ENCODE data around the gene TPPP.
"Not testable (repeated sequence)": the region's sequence is repeated elsewhere in the genome, so short reads cannot be mapped to it uniquely, and the experiment has no call there.

Gene TPPP

GRCh38 chr5:643811-644271, 49.3 kb downstream of the TPPP start:
- DNase-seq: no peak

- no peak for DNase-seq
Measured at GRCh38 chr5:643351-643801, 49.8 kb downstream of the TPPP start.

DNA sequence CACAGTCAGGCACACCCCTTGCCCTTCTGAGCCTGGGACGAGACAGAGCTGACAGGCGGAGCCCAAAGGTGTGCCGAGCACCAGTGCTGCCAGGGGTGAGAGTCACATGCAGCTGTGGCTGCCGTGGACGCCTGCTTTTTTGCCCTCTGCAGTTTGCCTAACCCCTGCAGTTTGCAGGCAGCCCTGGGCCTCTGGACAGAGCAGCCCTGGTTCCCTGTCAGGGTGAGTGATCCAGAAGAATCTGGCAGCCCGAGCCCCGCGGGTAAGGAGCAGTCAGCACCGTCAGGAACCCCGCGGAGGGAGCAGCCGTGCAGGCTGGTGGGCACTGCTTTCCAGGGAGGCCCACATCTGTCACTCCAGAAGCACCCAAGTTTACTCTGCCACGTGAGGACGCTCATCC, 50.7 kb downstream of the TPPP start:
- no peak for DNase-seq

DNA sequence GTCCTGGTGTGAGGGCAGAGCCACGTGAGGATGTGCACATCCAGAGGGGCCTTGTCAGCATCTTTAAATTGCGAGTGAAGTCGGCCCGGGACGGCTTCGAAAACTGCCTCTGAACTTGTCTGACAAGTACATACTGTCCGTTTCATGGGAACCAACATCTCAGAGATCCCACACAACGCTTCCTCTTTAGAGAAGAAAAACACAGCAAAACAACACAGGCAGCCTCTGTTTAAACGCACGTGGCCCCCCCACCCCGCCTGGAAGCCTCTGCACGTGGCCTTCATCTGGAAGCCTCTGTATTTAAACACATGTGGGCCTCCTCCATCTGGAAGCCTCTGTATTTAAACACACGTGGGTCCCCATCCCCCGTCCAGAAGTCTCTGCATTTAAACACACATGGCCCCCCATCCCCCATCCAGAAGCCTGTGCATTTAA, 51.8 kb downstream of the TPPP start:
- DNase-seq: no peak

DNA sequence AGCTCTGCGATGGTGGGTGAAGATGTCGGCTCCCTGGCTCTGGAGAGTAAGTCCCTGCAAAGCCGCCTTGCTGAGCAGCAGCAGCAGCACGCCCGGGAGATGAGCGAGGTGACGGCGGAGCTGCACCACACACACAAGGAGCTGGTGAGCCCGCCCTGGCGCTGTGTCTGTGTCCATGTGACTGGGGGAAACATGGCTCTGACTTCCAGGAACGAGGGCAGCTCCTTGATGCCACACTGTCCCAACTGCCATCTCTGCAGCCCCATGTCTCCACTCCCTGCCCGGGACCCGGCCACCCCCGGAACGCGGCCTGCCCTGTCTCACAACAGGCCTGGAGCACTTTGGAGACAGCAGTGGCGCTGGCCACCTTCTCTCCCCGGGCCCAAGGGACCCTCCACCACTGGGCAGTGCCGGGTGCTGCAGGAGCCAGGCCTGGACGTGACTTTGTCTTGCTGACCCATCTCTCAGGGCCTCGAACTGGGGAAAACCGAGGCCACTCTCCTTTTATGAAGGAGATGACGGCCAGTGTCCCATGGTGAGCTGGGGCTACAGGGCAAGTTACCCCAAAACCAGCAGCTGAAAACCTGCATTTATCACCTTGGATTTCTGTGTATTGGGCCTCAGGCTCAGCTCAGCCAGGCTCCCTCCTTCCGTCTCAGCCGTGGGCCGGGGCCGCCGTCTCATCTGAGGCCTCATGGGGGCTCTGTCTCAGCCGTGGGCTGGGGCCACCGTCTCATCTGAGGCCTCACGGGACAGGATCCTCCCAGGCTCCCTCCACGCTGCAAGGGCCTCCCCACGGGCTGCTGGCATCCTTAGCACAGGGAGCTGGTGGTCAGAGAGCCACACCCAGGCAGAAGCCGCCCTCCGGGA, 52.5 kb downstream of the TPPP start:
- DNase-seq: no peak

DNA sequence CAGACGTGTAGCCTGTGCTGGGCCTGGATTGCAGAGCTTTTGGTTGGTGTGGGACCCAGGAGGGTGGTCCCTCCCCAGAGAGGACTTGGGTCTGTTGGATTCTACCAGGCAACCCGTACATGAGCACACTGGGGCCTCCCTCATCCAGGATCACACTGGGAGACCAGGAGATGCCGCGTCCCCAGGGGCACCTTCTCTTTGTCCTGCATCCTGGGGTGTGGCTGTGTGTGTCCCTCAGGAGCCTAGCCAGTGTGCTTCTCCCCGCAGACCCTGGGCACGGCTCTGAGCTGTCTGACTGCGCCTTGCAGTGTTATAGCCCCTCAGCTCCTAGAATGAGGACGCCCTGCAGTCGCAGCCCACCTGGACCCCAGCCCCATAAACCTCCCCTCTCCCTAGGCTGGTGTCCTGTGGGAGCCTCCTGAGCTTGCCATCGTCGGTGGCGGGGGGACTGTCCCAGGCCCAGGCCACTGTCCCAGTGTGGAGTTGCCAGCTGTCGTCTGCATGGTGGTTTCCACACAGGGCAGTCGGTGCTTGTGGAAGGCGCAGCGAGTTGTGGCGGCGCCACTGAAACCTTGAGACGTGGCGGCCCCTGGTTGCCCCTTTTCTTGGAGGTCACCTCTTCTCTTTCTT, 53.5 kb downstream of the TPPP start:
- no peak for DNase-seq

DNA sequence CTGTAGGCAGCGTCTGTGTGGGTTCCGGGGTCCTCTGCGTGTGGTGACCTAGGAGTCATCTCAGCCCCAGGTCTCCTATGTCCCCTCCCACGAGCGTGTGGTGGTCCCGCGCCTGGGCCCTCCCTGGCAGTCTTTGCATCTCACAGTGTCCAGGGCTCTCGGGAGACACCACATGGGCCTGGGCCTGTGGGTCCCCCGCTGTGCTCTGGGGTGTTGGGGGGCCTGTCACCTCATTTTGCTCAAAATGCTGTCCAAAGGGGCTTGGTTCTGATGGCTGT, 54.0 kb downstream of the TPPP start:
- no peak for DNase-seq

DNA sequence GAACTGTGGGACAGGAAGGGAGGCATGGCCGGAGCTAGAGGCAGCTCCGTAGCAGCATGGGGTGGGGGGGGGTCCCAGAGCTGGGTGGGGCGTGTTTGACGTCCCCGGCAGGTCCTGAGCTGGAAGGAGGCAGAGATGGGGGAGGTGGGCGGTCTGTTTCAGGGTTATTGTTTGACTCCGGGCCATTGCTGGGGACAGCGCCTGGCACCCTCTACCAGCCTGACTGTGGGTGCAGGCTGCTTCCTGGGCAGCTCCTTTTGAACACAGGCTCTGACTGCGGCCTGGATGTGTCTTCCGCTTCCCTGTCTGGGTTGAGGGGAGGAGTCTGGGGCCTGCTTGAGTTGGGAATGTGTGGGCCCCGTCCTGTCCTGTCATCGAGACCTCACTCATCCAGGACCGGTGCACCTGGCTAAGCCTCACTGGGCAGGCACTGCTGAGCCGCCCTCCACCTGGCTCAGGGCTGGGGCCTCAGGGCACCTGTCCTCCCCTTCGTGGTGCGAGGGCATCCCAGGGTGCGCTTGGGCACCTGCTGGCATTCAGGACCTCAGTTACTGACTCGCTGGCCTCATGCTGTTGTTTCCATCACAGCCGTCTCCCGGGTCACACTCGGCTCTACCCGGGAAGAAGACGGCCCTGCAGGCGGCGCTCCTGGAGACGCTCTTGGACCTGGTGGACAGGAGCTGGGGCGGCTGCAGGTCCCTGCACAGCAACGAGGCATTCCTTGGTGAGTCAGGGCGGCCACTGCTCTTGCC, 54.5 kb downstream of the TPPP start:
- no peak for DNase-seq

GRCh38 chr5:637581-638450, 55.3 kb downstream of the TPPP start:
- DNase-seq: no peak

GRCh38 chr5:636951-637350, 56.2 kb downstream of the TPPP start:
- no peak for DNase-seq

GRCh38 chr5:635306-636055, 57.7 kb downstream of the TPPP start:
- DNase-seq: no peak

DNA sequence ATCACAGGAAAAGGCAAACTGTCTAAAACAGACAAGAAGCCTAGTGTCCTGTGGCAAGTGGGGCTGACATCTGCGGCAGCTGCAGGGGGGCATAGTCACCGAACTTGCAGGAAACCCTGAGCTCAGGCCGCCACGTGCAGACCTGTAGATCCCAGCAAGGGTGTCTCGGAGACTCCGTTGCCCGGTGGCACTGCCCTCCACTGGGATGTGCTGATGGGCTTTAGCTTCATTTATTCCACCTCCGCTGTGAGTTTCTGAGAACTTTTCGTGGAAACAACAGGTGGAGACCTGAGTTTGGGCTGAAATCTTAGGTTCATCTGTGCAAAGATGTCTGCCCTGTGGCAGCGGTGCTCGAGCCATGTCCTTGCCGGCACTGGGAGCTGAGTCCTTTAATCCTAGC, 59.0 kb downstream of the TPPP start:
- no peak for DNase-seq

GRCh38 chr5:633501-633955, 59.6 kb downstream of the TPPP start:
- no peak for DNase-seq

- not testable (repeated sequence) for DNase-seq
Measured at GRCh38 chr5:628351-629205, 64.6 kb downstream of the TPPP start.

DNA sequence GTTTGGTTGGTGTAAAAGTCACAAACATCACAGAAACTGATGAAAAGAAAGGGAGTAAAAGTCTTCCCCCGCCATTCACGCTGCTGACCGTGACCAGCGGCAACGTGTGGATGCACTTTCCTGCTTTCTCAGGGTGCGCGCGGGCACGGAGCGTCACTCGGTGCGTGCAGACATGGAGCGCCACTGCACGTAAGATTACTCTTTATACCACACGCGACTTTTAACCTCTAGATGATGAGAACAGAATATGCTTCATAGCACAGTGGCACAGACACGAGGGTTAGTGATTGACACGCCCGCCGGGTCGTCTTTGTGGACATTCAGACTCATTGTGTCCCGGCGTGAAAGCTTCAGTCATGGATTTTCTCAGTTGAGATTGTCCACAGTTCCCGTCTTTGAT, 65.3 kb downstream of the TPPP start:
- DNase-seq: no peak

DNA sequence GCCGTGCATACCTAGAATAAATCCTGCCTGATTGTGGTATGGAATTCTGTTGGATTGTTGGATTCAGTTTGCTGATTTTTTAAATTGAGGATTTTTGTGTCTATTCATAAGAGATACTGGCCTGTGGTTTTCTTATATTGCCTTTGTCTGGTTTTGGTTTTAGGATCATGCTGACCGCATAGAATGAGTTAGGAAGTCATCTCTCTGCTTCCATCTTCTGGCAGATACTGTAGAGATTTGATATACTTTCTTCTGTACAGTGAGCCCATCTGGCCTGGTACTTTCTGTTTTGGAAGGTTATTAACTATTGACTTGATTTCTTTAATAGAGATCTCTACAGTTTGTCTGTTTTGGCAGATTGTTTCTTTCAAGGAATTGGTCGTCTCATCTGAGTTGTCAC, 66.3 kb downstream of the TPPP start:
- DNase-seq: no peak

GRCh38 chr5:625516-625915, 67.6 kb downstream of the TPPP start:
- no peak for DNase-seq

DNA sequence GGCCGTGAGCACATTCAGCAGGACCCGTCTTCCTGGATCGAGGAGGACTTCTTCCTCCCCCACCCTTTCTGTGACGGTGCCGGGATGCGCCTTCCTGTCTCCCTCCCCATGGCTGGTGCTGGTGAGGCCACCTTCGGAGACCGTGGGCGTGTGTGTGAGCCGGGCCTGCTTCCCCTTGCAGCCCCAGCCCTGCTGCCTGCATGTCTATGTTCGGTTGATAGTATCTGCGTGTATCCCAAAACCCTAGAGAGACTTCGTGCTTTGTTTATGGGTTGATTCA, 68.3 kb downstream of the TPPP start:
- DNase-seq: no peak

DNA sequence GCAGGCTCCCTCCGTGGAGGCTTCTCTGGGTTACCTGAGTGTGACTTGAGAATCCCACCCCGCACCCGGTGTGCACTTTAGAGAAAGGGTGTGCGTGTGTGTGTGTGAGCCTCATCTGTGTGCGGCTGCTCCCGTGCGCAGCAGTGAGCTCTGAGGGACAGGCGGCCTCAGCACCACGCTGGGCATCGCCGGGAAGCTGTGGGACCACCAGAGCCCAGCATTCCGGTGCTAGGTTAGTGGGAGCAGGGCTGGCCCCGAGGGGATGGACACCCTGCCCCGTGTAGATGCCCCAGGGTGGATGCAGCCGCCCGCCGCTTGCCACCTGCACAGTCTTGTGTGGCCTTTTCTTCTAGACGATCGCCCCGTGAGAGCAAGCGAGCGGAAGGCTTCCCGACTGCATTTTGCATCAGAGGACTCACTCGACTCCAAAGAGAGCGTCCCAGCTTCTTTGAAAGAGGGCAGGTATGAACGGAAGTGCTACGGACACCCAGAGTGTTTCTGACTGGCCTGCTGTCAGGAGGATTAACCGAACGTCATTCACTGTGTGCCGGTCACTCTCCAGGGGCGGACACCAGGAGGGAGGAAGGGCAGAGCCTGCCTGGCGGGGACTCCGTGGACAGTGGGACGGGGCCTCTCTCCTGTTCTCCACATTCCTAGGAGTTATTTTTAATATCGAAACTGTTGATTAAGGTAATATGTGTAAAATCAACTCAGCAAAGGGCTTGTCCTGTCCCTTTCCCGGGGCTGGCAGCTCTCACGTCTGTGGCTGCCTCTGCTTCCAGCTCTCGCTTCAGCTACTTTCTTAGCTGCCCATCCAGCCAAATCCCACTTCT, 68.8 kb downstream of the TPPP start:
- no peak for DNase-seq

DNA sequence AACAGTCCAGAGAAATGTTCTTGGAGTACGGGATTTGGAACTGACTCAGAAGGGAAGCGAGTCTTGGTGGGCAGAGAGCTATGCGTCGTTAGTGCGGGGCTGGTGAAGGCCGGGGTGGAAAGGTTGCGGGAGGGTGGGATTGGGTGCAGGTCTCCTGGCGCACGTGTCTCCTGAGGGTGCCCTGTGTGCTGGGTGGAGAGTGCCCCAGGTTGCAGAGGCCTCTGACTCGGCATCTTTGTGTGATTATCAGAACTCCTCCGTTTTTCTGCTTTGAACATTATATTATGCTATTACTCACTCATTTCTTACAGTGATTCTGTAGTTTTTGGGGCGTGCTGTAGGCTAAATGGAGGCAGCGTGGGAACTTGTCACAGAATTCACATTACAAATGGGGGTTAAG, 69.6 kb downstream of the TPPP start:
- DNase-seq: no peak

Measured in NCI-H146 (cell line).